Measurements from ENCODE around the gene ZNF710.
"Not testable (repeated sequence)": the region's sequence is repeated elsewhere in the genome, so short reads cannot be mapped to it uniquely, and the experiment has no call there.

Gene ZNF710

GRCh38 chr15:90109163-90109751, 108.1 kb downstream of the ZNF710 start:
- DNase-seq: not testable (repeated sequence)

- DNase-seq: no peak
Observed at GRCh38 chr15:90113166-90113565, 112.0 kb downstream of the ZNF710 start.

GRCh38 chr15:90114451-90114901, 113.4 kb downstream of the ZNF710 start:
- DNase-seq: no peak

DNA sequence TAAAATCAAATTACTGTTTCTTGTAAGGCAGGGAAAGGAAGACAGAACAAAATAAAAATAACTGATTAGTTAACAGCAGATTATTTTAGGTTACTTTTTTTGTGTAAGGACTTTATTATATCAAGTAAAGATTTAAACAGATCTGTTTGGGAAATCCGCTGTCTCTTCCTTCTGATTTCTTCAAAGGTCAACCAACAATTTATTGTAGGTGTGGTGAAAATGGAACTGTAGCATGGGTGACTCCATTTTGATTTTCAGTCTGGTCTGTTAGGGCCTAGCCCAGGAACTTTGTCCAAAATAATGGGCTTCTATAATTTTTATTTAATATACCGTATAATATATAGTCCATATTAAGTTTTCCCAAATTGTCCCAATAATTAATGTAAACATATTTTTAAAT, 114.7 kb downstream of the ZNF710 start:
- no peak for DNase-seq

DNA sequence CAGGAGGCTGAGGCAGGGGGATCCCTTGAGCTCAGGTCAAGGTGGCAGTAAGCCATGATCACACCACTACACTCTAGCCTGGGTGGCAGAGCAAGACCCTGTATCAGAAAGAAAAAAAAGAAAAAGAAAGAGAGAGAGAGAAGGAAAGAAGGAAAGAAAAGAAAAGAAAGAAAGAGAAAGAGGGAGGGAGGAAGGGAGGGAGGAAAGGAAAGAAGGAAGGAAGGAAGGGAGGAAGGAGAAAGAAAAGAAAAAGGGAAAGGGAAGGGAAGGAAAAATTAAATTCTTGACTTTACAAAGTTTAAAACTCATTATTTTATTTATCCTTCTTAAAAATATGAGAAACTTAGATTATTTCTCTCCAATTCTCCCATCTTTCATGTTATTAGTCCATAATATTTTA, 118.2 kb downstream of the ZNF710 start:
- DNase-seq: no peak

GRCh38 chr15:90121086-90121485, 120.0 kb downstream of the ZNF710 start:
- DNase-seq: no peak

DNA sequence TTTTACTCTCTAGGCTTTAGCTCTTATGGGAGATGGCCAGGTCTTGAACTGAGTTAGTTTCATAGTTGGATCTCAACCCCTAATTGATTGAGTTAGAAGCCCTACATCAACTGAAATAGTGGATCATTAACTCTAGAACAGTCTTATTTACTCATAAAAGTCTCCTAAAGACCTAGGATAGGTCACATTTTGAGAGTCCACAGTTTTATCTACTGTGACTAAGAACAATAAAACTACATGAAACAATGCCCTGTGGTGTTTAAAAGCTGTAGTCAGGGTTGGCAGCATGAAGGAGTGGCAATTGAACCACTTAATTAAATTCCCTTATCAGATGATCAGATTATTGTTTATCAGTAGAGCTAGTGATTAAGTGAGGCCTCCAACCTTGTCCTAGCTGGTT, 123.4 kb downstream of the ZNF710 start:
- no peak for DNase-seq

DNA sequence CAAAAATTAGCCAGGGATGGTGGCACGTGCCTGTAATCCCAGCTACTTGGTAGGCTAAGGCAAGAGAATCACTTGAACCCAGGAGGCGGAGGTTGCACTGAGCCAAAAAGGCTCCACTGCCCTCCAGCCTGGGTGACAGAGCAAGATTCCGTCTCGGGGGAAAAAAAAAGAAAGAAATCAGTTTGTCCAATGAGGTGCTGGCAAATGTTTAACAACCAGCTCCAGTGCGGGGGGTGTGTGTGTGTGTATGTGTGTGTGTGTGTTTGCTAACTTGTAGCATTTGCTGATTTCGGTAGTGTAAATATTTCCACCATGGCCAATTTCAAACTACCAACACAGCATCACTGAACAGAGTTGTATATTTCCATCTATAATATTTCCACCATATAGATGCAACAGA, 124.9 kb downstream of the ZNF710 start:
- no peak for DNase-seq

DNA sequence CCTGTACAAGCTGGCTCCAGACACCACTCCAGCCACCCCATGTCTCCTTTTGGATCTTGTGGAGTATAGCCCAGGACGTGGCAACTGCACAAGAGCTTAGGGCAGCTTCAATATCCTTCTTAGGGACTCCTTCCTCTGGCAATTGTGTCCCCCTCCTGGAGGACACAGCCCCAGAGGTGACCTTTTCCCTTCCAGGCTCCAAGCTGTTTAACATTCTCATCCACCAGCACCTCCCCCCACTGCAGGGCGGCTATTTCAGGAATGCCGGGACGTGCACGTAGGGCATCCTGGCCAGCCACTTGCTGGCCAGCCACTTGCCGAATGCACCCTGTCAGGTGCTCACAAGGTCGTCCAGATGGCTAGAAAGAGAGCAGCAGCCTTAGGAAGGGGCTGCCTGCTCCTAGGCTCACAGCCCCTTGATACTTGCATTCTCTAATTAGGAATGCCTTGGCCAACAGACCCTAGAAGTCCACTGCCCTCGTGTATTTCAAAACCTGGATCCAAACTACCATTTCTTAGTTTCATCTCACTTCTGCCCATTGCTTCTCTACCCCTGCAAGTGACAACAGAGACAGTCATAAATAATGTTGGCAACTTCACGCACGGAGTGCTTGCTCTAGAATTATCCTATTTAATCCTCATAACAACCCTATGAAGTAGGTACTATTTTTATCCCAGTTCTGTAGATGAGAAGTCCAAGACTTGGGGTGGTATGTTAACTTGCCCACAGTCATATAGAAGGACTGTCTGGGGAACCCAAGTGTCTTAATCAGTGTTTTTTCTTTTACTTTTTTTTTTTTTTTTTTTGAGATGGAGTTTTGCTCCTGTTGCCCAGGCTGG, 125.7 kb downstream of the ZNF710 start:
- peak; percentile 66 to 85 for DNase-seq

DNA sequence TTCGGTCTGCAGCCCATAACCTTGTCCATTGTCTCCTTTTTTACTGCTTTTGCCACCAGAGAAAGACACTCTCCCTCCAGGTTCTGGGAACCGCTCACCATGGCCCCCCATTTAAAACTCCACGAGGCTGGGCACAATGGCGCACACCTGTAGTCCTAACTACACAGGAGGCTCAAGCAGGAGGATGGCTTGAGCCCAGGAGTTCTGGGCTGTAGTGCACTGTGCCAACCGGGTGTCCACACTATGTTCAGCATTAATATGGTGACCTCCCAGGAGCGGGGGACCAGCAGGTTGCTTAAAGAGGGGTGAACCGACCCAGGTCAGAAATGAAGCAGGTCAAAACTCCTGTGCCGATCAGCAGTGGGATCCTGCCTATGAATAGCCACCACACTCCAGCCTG, 129.2 kb downstream of the ZNF710 start:
- DNase-seq: no peak

All from NCI-H524 (cell line).